SK-MEL-5 (cell line): ENCODE data around the gene DNAJC5G. TPM values are rescaled to one million over a fixed set of nuclear protein-coding genes. Genes with fewer than 3 reads are reported as not detected.

Source experiments
- DNase-seq: peaks from one replicate; pipeline ENCODE4 v3.0.0-alpha.2; 2016; ENCODE audit warnings: low read depth, low spot score
- in situ Hi-C: cut with HindIII; loops from 2 replicates; pipeline ENCODE4 v1.10.0; 2016; ENCODE audit warnings: low sequenced_read_pairs, high pct_unique_total_duplicates, low pct_unique_long_range_greater_than_20kb
- polyA plus RNA-seq, 2 experiments: library from polyadenylated mRNA; depleted of rRNA; stranded (reverse); fragments of >200 nt; gene quantifications; 2 replicates each; pipeline ENCODE4 v1.2.3, GENCODE V29; 2015
- total RNA-seq: library from RNA; depleted of rRNA; stranded (reverse); fragments of >200 nt; shearing (Covaris generic); gene quantifications from 2 replicates; pipeline ENCODE4 v1.2.3, GENCODE V29; 2014; rRNA removed

Gene DNAJC5G, protein sequence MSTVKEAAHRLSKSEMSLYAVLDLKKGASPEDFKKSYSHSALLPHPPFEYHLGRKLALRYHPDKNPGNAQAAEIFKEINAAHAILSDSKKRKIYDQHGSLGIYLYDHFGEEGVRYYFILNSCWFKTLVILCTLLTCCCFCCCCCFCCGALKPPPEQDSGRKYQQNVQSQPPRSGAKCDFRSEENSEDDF
- total RNA-seq = not detected in 2 replicates
- not detected in 2 replicates for polyA plus RNA-seq (2015; cell fraction: cytosol; rRNA removed)
- not detected in 2 replicates for polyA plus RNA-seq (2015; cell fraction: nucleus; rRNA removed)

GRCh38 chr2:27275211-27276150 is at the start of gene DNAJC5G:
TSS of gene DNAJC5G (plus strand) at chr2:27275433. CDS start at chr2:27276729, 1,296 bp downstream.
- DNase-seq = no peak
- in situ Hi-C loops = no loop called here

- no peak for DNase-seq
- in situ Hi-C loops = no loop called here
Observed at GRCh38 chr2:27225526-27225925, 49.7 kb upstream of the DNAJC5G start.

- in situ Hi-C loops = no loop called here
- no peak for DNase-seq
Observed at GRCh38 chr2:27227501-27227900, 47.7 kb upstream of the DNAJC5G start.

DNA sequence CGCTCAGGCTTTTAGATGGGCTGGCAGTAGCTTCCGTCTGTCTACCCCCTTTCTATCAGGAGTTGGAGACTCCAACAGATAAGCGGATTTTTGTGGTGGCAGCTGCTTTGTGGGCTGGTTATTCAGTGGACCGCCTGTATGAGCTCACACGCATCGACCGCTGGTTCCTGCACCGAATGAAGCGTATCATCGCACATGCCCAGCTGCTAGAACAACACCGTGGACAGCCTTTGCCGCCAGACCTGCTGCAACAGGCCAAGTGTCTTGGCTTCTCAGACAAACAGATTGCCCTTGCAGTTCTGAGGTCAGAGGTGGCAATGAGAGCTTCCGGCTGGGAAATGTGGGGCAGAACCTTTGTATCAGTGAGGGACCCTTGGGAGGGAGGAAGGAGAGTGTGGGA is 43.3 kb upstream of the DNAJC5G start:
- DNase-seq = no peak
- in situ Hi-C loops = no loop called here

GRCh38 chr2:27233341-27233740 is 41.9 kb upstream of the DNAJC5G start:
- DNase-seq = no peak
- in situ Hi-C loops = no loop called here

GRCh38 chr2:27236136-27236535 is 39.1 kb upstream of the DNAJC5G start:
- in situ Hi-C loops = no loop called here
- DNase-seq = no peak

DNA sequence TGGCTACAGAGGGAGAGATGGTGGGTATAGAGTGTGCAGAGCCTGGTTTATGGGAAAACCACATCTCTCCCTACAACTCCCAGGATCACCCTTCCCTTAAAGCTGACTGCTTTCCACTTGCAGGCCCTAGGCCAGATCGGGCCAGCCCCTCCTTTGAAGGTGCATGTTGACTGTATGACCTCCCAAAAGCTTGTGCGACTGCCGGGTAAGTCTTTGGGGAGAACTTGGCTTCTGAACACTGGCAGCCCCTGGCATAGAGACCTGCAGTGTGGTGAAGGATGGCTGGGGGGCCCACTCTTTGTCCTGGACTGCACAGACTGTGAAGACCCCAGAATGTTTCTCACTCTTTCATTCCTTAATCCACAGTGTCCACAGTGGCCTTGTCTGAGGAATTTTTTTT is 38.6 kb upstream of the DNAJC5G start:
- in situ Hi-C loops = no loop called here
- DNase-seq = no peak

GRCh38 chr2:27237341-27237945 is 37.8 kb upstream of the DNAJC5G start:
- in situ Hi-C loops = no loop called here

DNA sequence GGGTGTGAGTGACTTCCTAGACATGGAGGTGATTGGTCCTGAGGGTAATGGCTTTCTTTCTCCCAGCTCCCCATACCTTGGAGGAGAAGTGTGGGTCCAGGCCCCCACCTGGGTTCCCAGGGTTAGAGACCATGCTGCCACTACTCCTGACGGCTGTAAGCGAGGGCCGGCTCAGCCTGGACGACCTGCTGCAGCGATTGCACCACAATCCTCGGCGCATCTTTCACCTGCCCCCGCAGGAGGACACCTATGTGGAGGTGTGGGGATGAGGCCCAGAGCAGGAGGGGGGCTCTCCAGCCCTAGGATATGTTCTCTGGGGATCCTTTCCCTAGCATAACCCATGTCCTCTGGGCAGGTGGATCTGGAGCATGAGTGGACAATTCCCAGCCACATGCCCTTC is 36.3 kb upstream of the DNAJC5G start:
- no peak for DNase-seq
- in situ Hi-C loops = no loop called here

More at GRCh38 chr2:27237341-27237945, 37.8 kb upstream of the DNAJC5G start:
- no peak for DNase-seq

DNA sequence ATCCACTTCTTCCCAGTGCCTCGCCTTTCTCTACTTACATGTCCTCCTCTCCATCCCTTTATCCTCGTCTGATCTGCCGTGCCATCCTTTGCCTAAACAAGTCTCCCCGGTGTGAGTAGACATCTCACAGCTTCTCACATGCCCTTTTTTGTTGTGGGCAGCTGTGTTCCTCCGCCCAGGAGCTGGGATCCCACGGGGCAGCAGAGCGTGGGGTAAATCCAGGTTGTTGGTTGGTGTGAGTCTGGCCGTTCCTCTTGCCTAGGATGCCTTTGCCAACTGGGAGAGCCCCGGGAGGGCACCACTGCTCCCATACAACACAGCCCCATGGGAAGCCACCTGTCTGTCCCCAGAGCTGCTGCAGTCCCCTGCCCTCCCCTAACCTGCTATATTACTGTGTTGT is 34.8 kb upstream of the DNAJC5G start:
- DNase-seq = no peak
- in situ Hi-C loops = no loop called here

GRCh38 chr2:27241761-27242613 is 33.2 kb upstream of the DNAJC5G start:
- in situ Hi-C loops = no loop called here

DNA sequence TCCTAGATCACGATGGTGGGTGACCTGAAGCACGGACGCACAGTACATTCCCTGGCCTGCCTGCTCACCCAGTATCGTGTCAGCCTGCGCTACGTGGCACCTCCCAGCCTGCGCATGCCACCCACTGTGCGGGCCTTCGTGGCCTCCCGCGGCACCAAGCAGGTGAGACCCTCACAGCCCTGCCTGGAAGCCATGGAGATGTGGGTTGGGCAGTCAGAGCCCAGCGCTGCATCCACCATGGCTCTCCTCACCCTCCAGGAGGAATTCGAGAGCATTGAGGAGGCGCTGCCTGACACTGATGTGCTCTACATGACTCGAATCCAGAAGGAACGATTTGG is 32.6 kb upstream of the DNAJC5G start:
- DNase-seq = no peak
- in situ Hi-C loops = no loop called here

More at GRCh38 chr2:27241761-27242613, 33.2 kb upstream of the DNAJC5G start:
- no peak for DNase-seq

DNA sequence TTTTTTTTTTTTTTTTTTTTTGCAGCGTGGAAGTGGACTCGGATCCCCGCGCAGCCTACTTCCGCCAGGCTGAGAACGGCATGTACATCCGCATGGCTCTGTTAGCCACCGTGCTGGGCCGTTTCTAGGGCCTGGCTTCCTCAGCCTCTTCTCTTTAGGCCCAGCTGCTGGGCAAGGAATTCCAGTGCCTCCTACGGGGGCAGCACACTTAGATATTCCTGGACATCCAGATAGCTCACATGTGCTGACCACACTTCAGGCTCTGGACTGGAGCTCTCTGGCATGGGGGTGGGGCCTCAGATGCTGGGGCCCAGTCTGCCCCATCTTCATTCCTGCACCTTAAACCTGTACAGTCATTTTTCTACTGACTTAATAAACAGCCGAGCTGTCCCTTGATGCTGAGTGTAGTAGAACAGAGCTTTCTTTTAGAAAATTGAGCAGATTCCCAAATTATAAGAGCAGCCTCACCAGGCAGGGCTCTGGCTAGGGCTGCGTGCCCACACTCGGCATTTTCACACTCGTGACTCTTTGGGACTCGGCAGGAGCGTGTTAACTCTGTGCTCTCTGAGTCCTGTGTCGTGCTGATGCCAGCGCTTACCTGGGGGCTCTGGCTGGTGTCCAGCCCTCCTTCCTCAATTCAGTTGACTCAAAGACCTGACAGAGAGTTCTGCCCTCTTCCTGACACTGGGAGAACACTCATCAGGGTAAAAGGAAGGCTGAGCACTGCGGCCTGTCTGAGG is 31.7 kb upstream of the DNAJC5G start:
- in situ Hi-C loops = no loop called here
- no peak for DNase-seq

DNA sequence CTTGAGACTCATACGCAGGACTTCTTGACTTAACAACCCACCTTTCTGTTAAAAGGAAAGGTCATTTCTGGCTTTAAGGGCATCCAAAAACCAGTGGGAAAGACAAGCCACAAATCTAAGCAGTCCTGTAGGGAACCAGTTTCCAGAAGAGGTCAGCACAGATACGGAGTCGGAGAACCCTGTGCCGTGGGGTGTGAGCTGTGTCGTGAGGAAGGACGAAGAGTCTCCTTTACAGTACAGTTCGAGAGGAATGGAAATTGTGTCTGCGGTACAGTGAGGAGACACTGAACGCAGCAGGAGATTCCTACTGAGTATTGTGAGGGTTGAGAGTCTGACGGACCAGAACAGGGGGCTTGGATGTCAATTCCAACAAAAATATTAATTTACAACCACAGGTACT is 30.1 kb upstream of the DNAJC5G start:
- DNase-seq = no peak
- in situ Hi-C loops = no loop called here

DNA sequence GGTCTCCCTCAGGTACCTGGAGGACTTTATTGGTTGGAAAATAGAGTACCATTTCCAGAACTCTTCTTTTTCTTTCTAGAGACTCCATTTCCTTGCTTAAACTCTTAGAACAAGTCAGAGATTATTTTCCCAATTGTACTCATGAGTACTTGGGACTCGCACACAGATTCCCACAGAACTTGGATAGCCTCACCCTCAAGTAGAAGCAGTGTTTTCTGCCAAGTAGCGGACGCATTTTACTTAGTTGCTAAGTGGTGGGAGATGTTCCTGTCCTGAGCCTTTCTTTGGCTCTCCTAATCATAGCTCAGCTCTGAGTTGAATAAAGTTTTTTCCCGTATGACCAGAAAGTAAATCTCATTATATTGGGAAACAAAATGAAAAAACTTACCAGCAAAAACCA is 29.6 kb upstream of the DNAJC5G start:
- no peak for DNase-seq
- in situ Hi-C loops = no loop called here

DNA sequence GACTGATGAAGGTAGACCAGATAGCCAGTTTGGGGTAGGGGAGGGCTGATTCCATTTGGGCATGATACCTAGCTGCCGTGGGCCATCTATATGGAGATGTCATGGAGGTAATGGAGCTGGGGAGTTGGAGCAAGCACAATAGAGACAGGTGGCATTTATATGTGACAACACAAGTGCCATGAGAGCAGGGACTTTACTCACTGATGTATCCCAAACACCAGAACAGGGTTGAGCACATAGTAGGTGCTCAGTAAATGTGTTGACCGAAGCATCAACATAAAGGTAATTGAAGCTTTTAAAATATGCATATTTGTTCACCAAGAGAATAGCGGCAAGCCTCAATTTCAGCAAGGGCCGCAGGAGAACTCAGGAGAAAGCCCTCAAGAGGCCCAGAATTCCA is 27.3 kb upstream of the DNAJC5G start:
- in situ Hi-C loops = no loop called here
- no peak for DNase-seq
